ENCODE data around the gene APOBEC3C. TPM values are rescaled to one million over a fixed set of nuclear protein-coding genes. Genes with fewer than 3 reads are reported as not detected.

APOBEC3C gene
- total and polyA plus RNA-seq, 3 donors from 2014 or later = 58.4 to 76.6 (median 61.3) TPM

DNA sequence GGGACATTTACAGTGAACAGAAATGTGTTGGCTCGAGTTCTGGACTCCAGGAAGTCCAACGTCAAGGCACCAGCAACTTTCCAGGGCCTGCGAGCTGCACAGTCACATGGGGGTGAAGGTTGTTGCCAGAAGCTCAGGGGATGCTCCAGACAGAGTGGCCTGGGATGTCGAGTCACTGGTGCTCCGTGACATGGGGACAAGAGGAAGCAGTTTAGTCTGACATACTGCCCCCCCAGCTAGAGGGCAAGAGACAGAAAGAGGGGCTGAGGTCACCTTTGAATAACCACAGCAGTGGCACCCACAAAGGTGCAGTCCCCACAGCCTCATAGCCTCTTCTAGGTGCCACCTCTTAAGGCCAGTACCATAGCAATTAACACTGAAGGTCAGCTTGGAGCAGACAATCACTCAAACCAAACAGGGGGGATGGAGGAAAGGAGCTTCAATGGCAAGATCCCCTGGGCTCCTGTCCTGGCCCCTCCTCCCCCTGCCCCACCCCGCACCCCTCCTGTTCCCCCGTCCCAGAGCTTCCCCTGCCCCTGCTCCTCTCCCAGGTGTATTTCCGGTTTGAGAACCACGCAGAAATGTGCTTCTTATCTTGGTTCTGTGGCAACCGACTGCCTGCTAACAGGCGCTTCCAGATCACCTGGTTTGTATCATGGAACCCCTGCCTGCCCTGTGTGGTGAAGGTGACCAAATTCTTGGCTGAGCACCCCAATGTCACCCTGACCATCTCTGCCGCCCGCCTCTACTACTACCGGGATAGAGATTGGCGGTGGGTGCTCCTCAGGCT, 10.7 kb downstream of the APOBEC3C start:
- H3K36me3 ChIP-seq (ENCODE audit: low read depth, missing control alignments) = no peaks in the 10 kb centered on the region
- no peak overlapping the region for H3K27ac ChIP-seq
- no peaks in the 10 kb centered on the region for H3K27me3 ChIP-seq
- no peak for DNase-seq
- H3K9me3 ChIP-seq = no peaks in the 10 kb centered on the region
- TF ChIP-seq POLR2A (IDR thresholded peaks at IDR 0.05) = no peak
- no peak for TF ChIP-seq CTCF (IDR thresholded peaks at IDR 0.05)
- intact Hi-C loops (cut with DNase I; ENCODE audit: low total_unique reads) = no loop called here
- 84% methylated on average over 14 to 15 of the region's 15 CpGs for WGBS, 2 donors
- H3K4me3 ChIP-seq = no peak overlapping the region
- peaks cover 26% of the 10 kb centered on the region for H3K4me1 ChIP-seq

DNA sequence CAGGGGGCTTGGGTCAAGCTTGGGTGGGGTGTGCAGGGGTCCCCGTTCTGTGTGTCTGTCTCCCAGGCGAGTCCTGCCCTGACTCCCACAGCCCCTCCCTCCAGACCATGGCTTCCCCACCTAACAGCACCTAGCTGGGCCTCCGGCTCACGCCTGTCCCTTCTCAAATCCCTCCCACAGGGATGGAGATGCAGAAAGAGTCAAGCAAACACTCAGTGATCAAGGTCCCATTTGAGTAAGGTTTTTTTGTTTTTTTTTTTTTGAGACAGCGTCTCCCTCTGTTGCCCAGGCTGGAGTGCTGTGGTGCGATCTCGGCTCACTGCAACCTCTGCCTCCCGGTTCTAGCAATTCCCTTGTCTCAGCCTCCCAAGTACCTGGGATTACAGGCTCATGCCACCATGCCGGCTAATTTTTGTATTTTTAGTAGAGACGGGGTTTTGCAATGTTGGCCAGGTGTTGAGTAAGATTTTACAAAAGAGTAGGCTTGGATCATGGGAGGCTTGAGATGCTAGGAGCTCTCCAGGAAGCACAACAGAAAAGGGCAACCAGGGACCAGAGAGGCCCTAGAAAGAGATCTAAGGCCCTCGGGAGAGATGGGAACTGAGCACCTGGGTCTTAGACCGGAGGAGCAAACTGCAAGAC, 12.6 kb downstream of the APOBEC3C start:
- Histone ChIP-seq H3K9me3 (no peaks in the 10 kb centered on the region), H3K27me3 (no peaks in the 10 kb centered on the region), H3K4me1 (peaks cover 17% of the 10 kb centered on the region), H3K4me3 (no peak overlapping the region), H3K36me3 (ENCODE audit: low read depth, missing control alignments) (no peaks in the 10 kb centered on the region), H3K27ac (no peak overlapping the region)
- WGBS, 2 donors = 91 to 95% methylated on average over 12 of the region's 12 CpGs
- intact Hi-C loops (cut with DNase I; ENCODE audit: low total_unique reads) = no loop called here
- TF ChIP-seq POLR2A (IDR thresholded peaks at IDR 0.05) (no peak), CTCF (IDR thresholded peaks at IDR 0.05) (no peak)
- DNase-seq = no peak

DNA sequence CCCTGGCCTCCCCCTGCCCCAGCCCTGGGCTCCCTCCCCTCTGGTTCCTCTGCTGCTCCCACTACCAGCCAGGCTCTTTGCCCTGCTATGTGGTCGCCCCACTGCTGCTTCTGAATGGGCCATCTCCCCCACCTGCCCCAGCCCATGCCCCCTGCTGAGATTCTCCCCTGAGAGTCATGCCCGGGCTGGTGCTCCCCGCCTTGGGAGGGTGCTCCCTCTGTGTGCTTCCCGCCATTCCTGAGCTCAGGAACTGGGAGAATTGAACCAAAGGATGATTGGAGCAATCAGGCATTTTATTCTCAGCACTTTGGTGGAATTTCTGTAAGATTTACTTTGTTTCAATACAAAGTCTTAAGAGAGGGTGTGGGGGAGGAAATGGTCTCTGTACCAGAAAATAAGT, 13.7 kb downstream of the APOBEC3C start:
- no peak for DNase-seq
- Histone ChIP-seq H3K27me3 (no peaks in the 10 kb centered on the region), H3K4me1 (peaks cover 8% of the 10 kb centered on the region), H3K9me3 (no peaks in the 10 kb centered on the region), H3K36me3 (ENCODE audit: low read depth, missing control alignments) (no peaks in the 10 kb centered on the region), H3K27ac (no peak overlapping the region), H3K4me3 (no peak overlapping the region)
- no peak for TF ChIP-seq POLR2A (IDR thresholded peaks at IDR 0.05)
- TF ChIP-seq CTCF (IDR thresholded peaks at IDR 0.05) = no peak
- intact Hi-C loops (cut with DNase I; ENCODE audit: low total_unique reads) = no loop called here
- 68 to 75% methylated on average over 3 to 4 of the region's 4 CpGs for WGBS, 2 donors

DNA sequence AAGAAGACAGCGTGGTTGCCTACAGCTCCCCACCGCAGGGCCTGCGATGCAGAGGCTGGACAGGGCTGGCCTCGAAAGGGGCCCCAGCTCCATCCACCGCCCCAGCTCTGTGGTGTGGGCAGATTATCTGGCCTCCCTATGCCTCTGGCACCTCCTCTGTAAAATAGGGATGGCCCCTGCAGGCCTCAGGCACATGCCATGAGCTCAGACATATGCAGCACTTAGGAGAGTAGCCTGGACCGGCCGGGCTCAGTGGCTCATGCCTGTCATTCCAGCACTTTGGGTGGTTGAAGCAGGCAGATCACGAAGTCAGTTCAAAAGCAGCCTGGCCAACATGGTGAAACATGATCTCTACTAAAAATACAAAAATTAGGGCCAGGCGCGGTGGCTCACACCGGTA, 14.2 kb downstream of the APOBEC3C start:
- no peak overlapping the region for H3K27ac ChIP-seq
- H3K27me3 ChIP-seq = no peaks in the 10 kb centered on the region
- no peak for DNase-seq
- intact Hi-C loops (cut with DNase I; ENCODE audit: low total_unique reads) = no loop called here
- TF ChIP-seq POLR2A (IDR thresholded peaks at IDR 0.05) = no peak
- TF ChIP-seq CTCF (IDR thresholded peaks at IDR 0.05) = no peak
- no peaks in the 10 kb centered on the region for H3K36me3 ChIP-seq (ENCODE audit: low read depth, missing control alignments)
- 72 to 86% methylated on average over 7 to 11 of the region's 11 CpGs for whole genome bisulfite sequencing, 2 donors
- H3K9me3 ChIP-seq = no peaks in the 10 kb centered on the region
- peaks cover 8% of the 10 kb centered on the region for H3K4me1 ChIP-seq
- no peak overlapping the region for H3K4me3 ChIP-seq

Measured in testis (tissue), 3 donors.